ENCODE data around the gene PRICKLE2. TPM values are rescaled to one million over a fixed set of nuclear protein-coding genes. Genes with fewer than 3 reads are reported as not detected.

The PRICKLE2 gene
- polyA plus RNA-seq, 2 of the 4 experiments (the other 2 are of a cell fraction), result 5.3 to 6.3 TPM

DNA sequence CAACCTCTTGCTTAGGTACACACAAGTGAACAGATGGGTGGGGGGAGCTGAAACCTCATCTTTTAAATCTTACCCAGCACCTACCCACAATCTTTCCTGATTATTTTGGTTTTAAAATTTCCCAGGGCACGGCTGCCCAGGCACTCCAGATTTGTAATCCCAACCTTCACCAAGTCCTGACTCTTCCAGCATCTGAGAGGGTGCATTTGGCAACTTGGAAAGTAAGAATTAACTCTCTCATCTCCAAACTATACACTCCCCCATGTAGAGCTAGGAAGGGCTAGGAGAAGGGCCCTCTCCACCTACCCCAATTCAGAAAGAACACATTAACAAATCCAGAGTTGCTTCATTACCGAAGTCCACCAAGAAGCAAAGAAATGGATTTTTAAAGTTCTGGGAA lies 41.7 kb upstream of the PRICKLE2 start:
- Histone ChIP-seq H3K4me2 (peak overlapping the region; percentile 71), H3K4me3 (no peak overlapping the region), H3K9me3 (peaks cover 10% of the 10 kb centered on the region; the same call in 1 of the 3 replicates), H3K27ac (peak overlapping the region; percentile 83 to 91), H3K4me1 (peaks cover 41% of the 10 kb centered on the region)
- 50% methylated on average over 2 of the region's 2 CpGs for WGBS (ENCODE audit: missing lambda C conversion rate)
- ChIA-PET POLR2A (interaction anchor here (2.6 kb wide), 1 partner anchor 42 kb away, joined by 14 read pairs; the partner anchor contains the start of gene PRICKLE2), CTCF (interaction anchor here (1.1 to 1.5 kb wide), 6 partner anchors 12 to 218 kb away, joined by 3 to 4 read pairs (median 3); partner anchors contain the start of gene PRICKLE2)
- FAIRE-seq, result no peak
- no peak for TF ChIP-seq RCOR1 (IDR thresholded peaks at IDR 0.05; ENCODE audit: low read depth, low read length)
- no peak for TF ChIP-seq CHD4 (IDR thresholded peaks at IDR 0.05; ENCODE audit: borderline replicate concordance)
- no peak for TF ChIP-seq PHF8 (IDR thresholded peaks at IDR 0.05; ENCODE audit: borderline replicate concordance, low read depth)
- no peak for TF ChIP-seq MYC (IDR thresholded peaks at IDR 0.05; ENCODE audit: borderline replicate concordance, low read length)
- TF ChIP-seq JUN (IDR thresholded peaks at IDR 0.05), result no peak
- TF ChIP-seq SREBF2 (IDR thresholded peaks at IDR 0.05), result no peak
- no peak for TF ChIP-seq RNF2 (IDR thresholded peaks at IDR 0.05; ENCODE audit: borderline replicate concordance, low read depth)
- no peak for TF ChIP-seq FOSB (CRISPR knock-in tag; IDR thresholded peaks at IDR 0.05)
- TF ChIP-seq, protein P1, sequence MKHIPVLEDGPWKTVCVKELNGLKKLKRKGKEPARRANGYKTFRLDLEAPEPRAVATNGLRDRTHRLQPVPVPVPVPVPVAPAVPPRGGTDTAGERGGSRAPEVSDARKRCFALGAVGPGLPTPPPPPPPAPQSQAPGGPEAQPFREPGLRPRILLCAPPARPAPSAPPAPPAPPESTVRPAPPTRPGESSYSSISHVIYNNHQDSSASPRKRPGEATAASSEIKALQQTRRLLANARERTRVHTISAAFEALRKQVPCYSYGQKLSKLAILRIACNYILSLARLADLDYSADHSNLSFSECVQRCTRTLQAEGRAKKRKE (CRISPR knock-in tag; IDR thresholded peaks at IDR 0.05; ENCODE audit: low read depth), result no peak
- TF ChIP-seq NPAS2 (CRISPR knock-in tag; IDR thresholded peaks at IDR 0.05; ENCODE audit: borderline replicate concordance), result no peak
- TF ChIP-seq BHLHE40 (IDR thresholded peaks at IDR 0.05; ENCODE audit: low read depth, low read length), result no peak
- TF ChIP-seq RAD21 (conservative IDR thresholded peaks at IDR 0.05 in 1 of 2, IDR thresholded peaks at IDR 0.05 in 1 of 2), result no peak
- TF ChIP-seq SMC3 (IDR thresholded peaks at IDR 0.05), result no peak
- no peak for TF ChIP-seq MAZ (IDR thresholded peaks at IDR 0.05; ENCODE audit: borderline replicate concordance, low read depth, low read length)
- TF ChIP-seq CEBPB (IDR thresholded peaks at IDR 0.05), result no peak
- no peak for DNase-seq (ENCODE audit: low read depth in 1 of 2, low spot score in 1 of 2)
- ATAC-seq, result peak in 1 of 2 experiments; percentile 18; a peak in 1 of 6 replicates

DNA sequence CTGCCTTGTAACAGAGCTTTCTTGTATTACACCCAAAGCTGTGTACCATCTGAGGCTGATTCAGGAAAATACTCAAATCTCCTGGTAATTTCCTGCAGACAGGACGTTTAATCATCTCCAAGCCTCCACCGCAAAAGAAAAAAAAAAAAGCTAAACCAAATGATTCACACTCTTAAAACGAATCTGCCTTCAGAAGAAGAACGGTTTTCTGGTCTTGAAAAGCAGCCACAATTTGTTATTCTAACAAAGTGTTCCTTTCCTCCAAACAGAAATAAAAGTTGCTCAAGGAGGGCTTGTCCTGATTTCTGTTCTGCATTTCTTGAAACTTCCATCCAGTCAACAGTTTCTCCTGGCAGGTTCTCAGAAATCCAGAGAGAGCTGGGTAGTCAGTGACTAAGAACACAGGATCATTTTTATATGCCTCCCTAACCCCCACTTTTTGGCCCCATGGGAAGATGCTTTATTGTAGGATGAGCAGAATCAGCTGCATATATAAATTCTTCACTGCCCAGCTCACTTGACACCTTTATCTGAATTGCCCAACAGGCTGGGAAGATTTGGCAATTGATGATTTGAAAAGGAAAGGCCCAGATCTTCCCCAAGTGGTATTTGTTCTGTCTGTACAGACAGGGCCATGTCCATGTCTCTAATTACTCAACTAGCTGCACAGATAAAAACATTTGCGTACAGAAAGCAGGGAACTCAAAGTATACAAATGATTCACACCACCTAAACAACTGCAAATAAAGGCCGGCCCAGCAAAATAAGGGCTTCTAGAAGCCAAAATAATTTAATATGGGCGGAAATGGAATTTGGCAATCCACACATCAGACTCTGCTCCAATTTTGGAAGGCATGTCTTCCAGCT lies 41.0 kb upstream of the PRICKLE2 start:
- Histone ChIP-seq H3K9me3 (peaks cover 6% of the 10 kb centered on the region; the same call in 1 of the 3 replicates), H3K4me3 (no peak overlapping the region), H3K27ac (peak overlapping the region; percentile 83 to 91), H3K4me1 (peaks cover 41% of the 10 kb centered on the region), H3K4me2 (peak overlapping the region; percentile 71)
- DNase-seq (ENCODE audit: low read depth in 1 of 2, low spot score in 1 of 2) (peak; percentile 26 to 66), FAIRE-seq (no peak), ATAC-seq (peak; percentile 83 to 89)
- ChIA-PET POLR2A (interaction anchor here (0.7 to 2.6 kb wide), 4 partner anchors 14 to 41 kb away, joined by 3 to 14 read pairs (median 4); partner anchors contain the start of gene PRICKLE2), CTCF (interaction anchor here (0.6 to 1.8 kb wide), 14 partner anchors 12 to 243 kb away, joined by 3 to 11 read pairs (median 3); partner anchors contain the start of genes PRICKLE2 and PSMD6)
- TF ChIP-seq EP300 (IDR thresholded peaks at IDR 0.05) (peak; percentile 40 to 54; a peak in 2 of 5 replicates), RAD21 (conservative IDR thresholded peaks at IDR 0.05 in 1 of 2, IDR thresholded peaks at IDR 0.05 in 1 of 2) (peak in 1 of 2 experiments; percentile 46; a peak in 2 of 5 replicates), ESRRA (IDR thresholded peaks at IDR 0.05; ENCODE audit: borderline replicate concordance, low read length) (no peak), JUN (IDR thresholded peaks at IDR 0.05) (peak; percentile 66 to 68; a peak in 4 of 5 replicates), POLR2A (IDR thresholded peaks at IDR 0.05; ENCODE audit: low read length) (no peak), CBX8 (IDR thresholded peaks at IDR 0.05) (no peak), JUNB (IDR thresholded peaks at IDR 0.05) (peak; percentile 84), GATA3 (IDR thresholded peaks at IDR 0.05; ENCODE audit: borderline replicate concordance) (peak; percentile 71), ZNF302 (CRISPR knock-in tag; IDR thresholded peaks at IDR 0.05) (no peak), POLR2AphosphoS2 (conservative IDR thresholded peaks at IDR 0.05; ENCODE audit: low read length) (no peak), FOSL2 (IDR thresholded peaks at IDR 0.05) (peak; percentile 51), FOSL2 (CRISPR knock-in tag; IDR thresholded peaks at IDR 0.05) (peak; percentile 57), EHMT2 (IDR thresholded peaks at IDR 0.05; ENCODE audit: low read depth) (no peak), ZSCAN20 (CRISPR knock-in tag; IDR thresholded peaks at IDR 0.05) (no peak), CEBPB (IDR thresholded peaks at IDR 0.05) (peak; percentile 96 to 97)
- TF ChIP-seq, protein P2, sequence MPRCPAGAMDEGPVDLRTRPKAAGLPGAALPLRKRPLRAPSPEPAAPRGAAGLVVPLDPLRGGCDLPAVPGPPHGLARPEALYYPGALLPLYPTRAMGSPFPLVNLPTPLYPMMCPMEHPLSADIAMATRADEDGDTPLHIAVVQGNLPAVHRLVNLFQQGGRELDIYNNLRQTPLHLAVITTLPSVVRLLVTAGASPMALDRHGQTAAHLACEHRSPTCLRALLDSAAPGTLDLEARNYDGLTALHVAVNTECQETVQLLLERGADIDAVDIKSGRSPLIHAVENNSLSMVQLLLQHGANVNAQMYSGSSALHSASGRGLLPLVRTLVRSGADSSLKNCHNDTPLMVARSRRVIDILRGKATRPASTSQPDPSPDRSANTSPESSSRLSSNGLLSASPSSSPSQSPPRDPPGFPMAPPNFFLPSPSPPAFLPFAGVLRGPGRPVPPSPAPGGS (IDR thresholded peaks at IDR 0.05), result peak; percentile 73; the same call in 1 of the 3 replicates
- TF ChIP-seq, protein P3, sequence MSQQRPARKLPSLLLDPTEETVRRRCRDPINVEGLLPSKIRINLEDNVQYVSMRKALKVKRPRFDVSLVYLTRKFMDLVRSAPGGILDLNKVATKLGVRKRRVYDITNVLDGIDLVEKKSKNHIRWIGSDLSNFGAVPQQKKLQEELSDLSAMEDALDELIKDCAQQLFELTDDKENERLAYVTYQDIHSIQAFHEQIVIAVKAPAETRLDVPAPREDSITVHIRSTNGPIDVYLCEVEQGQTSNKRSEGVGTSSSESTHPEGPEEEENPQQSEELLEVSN (IDR thresholded peaks at IDR 0.05; ENCODE audit: borderline replicate concordance, low read depth), result 0 out of 2 replicates have a peak, but pooled peaks have one; percentile 19
- TF ChIP-seq, protein P4, sequence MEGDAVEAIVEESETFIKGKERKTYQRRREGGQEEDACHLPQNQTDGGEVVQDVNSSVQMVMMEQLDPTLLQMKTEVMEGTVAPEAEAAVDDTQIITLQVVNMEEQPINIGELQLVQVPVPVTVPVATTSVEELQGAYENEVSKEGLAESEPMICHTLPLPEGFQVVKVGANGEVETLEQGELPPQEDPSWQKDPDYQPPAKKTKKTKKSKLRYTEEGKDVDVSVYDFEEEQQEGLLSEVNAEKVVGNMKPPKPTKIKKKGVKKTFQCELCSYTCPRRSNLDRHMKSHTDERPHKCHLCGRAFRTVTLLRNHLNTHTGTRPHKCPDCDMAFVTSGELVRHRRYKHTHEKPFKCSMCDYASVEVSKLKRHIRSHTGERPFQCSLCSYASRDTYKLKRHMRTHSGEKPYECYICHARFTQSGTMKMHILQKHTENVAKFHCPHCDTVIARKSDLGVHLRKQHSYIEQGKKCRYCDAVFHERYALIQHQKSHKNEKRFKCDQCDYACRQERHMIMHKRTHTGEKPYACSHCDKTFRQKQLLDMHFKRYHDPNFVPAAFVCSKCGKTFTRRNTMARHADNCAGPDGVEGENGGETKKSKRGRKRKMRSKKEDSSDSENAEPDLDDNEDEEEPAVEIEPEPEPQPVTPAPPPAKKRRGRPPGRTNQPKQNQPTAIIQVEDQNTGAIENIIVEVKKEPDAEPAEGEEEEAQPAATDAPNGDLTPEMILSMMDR (IDR thresholded peaks at IDR 0.05), result no peak
- TF ChIP-seq, protein P5, sequence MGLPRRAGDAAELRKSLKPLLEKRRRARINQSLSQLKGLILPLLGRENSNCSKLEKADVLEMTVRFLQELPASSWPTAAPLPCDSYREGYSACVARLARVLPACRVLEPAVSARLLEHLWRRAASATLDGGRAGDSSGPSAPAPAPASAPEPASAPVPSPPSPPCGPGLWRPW (IDR thresholded peaks at IDR 0.05), result peak; percentile 80; the same call in 1 of the 2 replicates
- TF ChIP-seq, protein P6, sequence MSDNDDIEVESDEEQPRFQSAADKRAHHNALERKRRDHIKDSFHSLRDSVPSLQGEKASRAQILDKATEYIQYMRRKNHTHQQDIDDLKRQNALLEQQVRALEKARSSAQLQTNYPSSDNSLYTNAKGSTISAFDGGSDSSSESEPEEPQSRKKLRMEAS (IDR thresholded peaks at IDR 0.05), result peak; percentile 58
- 5% methylated on average over 7 of the region's 7 CpGs for WGBS (ENCODE audit: missing lambda C conversion rate)
